GM23338 (cell line): ENCODE data around the gene PSMB10. TPM values are rescaled to one million over a fixed set of nuclear protein-coding genes. Genes with fewer than 3 reads are reported as not detected.

Source experiments
- ATAC-seq: fragments of 200-7000 bp; cut with Tn5 transposase; 3 replicates; pipeline ENCODE4 v1.9.1; 2020
- DNase-seq: peaks from one replicate; pipeline ENCODE4 v3.0.0-alpha.2; 2015; ENCODE audit warnings: low spot score
- H2AFZ ChIP-seq: fragments of 200-600 bp; sonication (generic); 2 replicates; pipeline ENCODE4 v1.8.0; 2016; ENCODE audit warnings: antibody characterized with exemption, mild to moderate bottlenecking, moderate library complexity
- H3F3A ChIP-seq: fragments of 200-600 bp; sonication (generic); replicated peaks from 2 replicates; pipeline ENCODE4 v1.8.0; 2017; ENCODE audit warnings: antibody characterized with exemption, mixed run types, low read depth
- H3K27ac ChIP-seq: fragments of 200-600 bp; sonication (generic); 2 replicates; pipeline ENCODE4 v1.6.1; 2016; ENCODE audit warnings: low read depth
- H3K27me3 ChIP-seq: fragments of 200-600 bp; sonication (generic); 2 replicates; pipeline ENCODE4 v1.8.0; 2016; ENCODE audit warnings: mild to moderate bottlenecking, mixed run types, moderate library complexity; ENCODE audit not compliant: insufficient read depth
- H3K36me3 ChIP-seq: fragments of 200-600 bp; sonication (generic); 2 replicates; pipeline ENCODE4 v1.8.0; 2016; ENCODE audit warnings: mild to moderate bottlenecking; ENCODE audit not compliant: insufficient read depth
- H3K4me1 ChIP-seq: fragments of 200-600 bp; sonication (generic); 2 replicates; pipeline ENCODE4 v1.8.0; 2016; ENCODE audit warnings: mild to moderate bottlenecking, moderate library complexity; ENCODE audit not compliant: insufficient read depth
- H3K4me2 ChIP-seq: fragments of 200-600 bp; sonication (generic); 2 replicates; pipeline ENCODE4 v1.7.1; 2017; ENCODE audit warnings: mixed run types
- H3K4me3 ChIP-seq: fragments of 200-600 bp; sonication (generic); 2 replicates; pipeline ENCODE4 v1.6.1; 2016; ENCODE audit warnings: mixed run types
- H3K79me2 ChIP-seq: fragments of 200-600 bp; sonication (generic); replicated peaks from 2 replicates; pipeline ENCODE4 v1.8.0; 2017; ENCODE audit warnings: mild to moderate bottlenecking; ENCODE audit not compliant: insufficient read depth
- H3K9me2 ChIP-seq: fragments of 200-600 bp; sonication (generic); 2 replicates; pipeline ENCODE4 v1.8.0; 2017; ENCODE audit not compliant: insufficient read depth
- H4K20me1 ChIP-seq: fragments of 200-600 bp; sonication (generic); replicated peaks from 2 replicates; pipeline ENCODE4 v1.8.0; 2017; ENCODE audit warnings: mild to moderate bottlenecking; ENCODE audit not compliant: insufficient read depth
- H3K27ac Mint-ChIP-seq: 2 replicates; pipeline ENCODE4 v1.8.0; 2020; ENCODE audit warnings: inconsistent platforms, mild to moderate bottlenecking, moderate library complexity, mixed read lengths
- H3K27me3 Mint-ChIP-seq: 3 replicates; pipeline ENCODE4 v1.8.0; 2022; ENCODE audit warnings: low read depth, mild to moderate bottlenecking, moderate library complexity, mixed read lengths, inconsistent platforms; ENCODE audit not compliant: insufficient read depth, poor library complexity
- H3K36me3 Mint-ChIP-seq: 3 replicates; pipeline ENCODE4 v1.8.0; 2021; ENCODE audit warnings: low read depth, mild to moderate bottlenecking, inconsistent platforms, moderate library complexity, mixed read lengths
- H3K4me1 Mint-ChIP-seq: 3 replicates; pipeline ENCODE4 v1.8.0; 2020; ENCODE audit warnings: mild to moderate bottlenecking, inconsistent platforms, mixed read lengths
- H3K4me3 Mint-ChIP-seq: 3 replicates; pipeline ENCODE4 v1.8.0; 2021; ENCODE audit warnings: moderate library complexity, mild to moderate bottlenecking, inconsistent platforms, mixed read lengths
- H3K9me3 Mint-ChIP-seq: 3 replicates; pipeline ENCODE4 v1.8.0; 2020; ENCODE audit warnings: moderate library complexity, mild to moderate bottlenecking, inconsistent platforms, mixed read lengths
- CREB1 ChIP-seq: fragments of 250-450 bp; sonication (Bioruptor Pico); IDR thresholded peaks from 2 replicates; pipeline ENCODE4 v1.5.0; 2020; ENCODE audit warnings: low read depth, mild to moderate bottlenecking, moderate library complexity
- ETS1 ChIP-seq: IDR thresholded peaks from 2 replicates; pipeline ENCODE4 v1.6.1; 2016; ENCODE audit warnings: antibody characterized with exemption
- EZH2 ChIP-seq: fragments of 200-600 bp; sonication (generic); IDR thresholded peaks from one replicate; pipeline ENCODE4 v1.8.0; 2017; ENCODE audit warnings: antibody characterized with exemption, mild to moderate bottlenecking, low read depth; ENCODE audit not compliant: unreplicated experiment
- EZH2phosphoT487 ChIP-seq: fragments of 200-600 bp; sonication (generic); IDR thresholded peaks from one replicate; pipeline ENCODE4 v1.8.1; 2018; ENCODE audit warnings: antibody characterized with exemption; ENCODE audit not compliant: unreplicated experiment
- JUNB ChIP-seq: IDR thresholded peaks from one replicate; pipeline ENCODE4 v1.6.1; 2016; ENCODE audit warnings: antibody characterized with exemption; ENCODE audit not compliant: unreplicated experiment
- NANOG ChIP-seq: IDR thresholded peaks from 2 replicates; pipeline ENCODE4 v1.6.1; 2016; ENCODE audit warnings: antibody characterized with exemption, borderline replicate concordance
- POLR2AphosphoS5 ChIP-seq: IDR thresholded peaks from 2 replicates; pipeline ENCODE4 v1.6.1; 2016; ENCODE audit warnings: antibody characterized with exemption, low read depth
- STAT1 ChIP-seq: IDR thresholded peaks from one replicate; pipeline ENCODE4 v1.6.1; 2016; ENCODE audit warnings: antibody characterized with exemption; ENCODE audit not compliant: unreplicated experiment
- ZNF331 ChIP-seq: fragments of 250-450 bp; sonication (Bioruptor Pico); IDR thresholded peaks from 2 replicates; pipeline ENCODE4 v1.5.0; 2020; ENCODE audit warnings: low read depth, mild to moderate bottlenecking, moderate library complexity
- ZNF462 ChIP-seq: fragments of 250-450 bp; sonication (Bioruptor Pico); IDR thresholded peaks from 2 replicates; pipeline ENCODE4 v1.5.0; 2020; ENCODE audit warnings: mild to moderate bottlenecking, moderate library complexity
- polyA plus RNA-seq: library from polyadenylated mRNA; unstranded; fragments of >200 nt; fragmentation: Nextera tagmentation; extraction: Ambion mirVana; gene quantifications from 2 replicates; pipeline ENCODE4 v1.2.1, GENCODE V29; 2016
- total RNA-seq: library from RNA; depleted of rRNA; stranded (reverse); fragments of >200 nt; shearing (Covaris generic); gene quantifications from 2 replicates; pipeline ENCODE4 v1.2.3, GENCODE V29; 2014

The PSMB10 gene
- total and polyA plus RNA-seq, 2 experiments from 2014 or later: 27.5 to 114 TPM

- Mint-ChIP-seq H3K27me3 (peaks cover 7% of the 10 kb centered on the region), H3K4me1 (peaks cover 34% of the 10 kb centered on the region), H3K9me3 (no peaks in the 10 kb centered on the region; the same call in 2 of the 3 replicates), H3K36me3 (peaks cover 31% of the 10 kb centered on the region), H3K27ac (no peak overlapping the region), H3K4me3 (no peak overlapping the region)
- Histone ChIP-seq H3K4me2 (no peak overlapping the region), H3K27ac (no peak overlapping the region), H4K20me1 (peaks cover 25% of the 10 kb centered on the region), H3K4me1 (peaks cover 31% of the 10 kb centered on the region), H3K9me2 (no peaks in the 10 kb centered on the region), H3K79me2 (peaks cover 33% of the 10 kb centered on the region), H3K36me3 (peaks cover 4% of the 10 kb centered on the region), H3K27me3 (no peaks in the 10 kb centered on the region), H3F3A (0 out of 2 replicates have a peak, but pooled peaks cover 10% of the 10 kb centered on the region), H3K4me3 (no peak overlapping the region), H2AFZ (no peak overlapping the region)
- no peak for TF ChIP-seq POLR2AphosphoS5
- no peak for TF ChIP-seq ETS1
- no peak for DNase-seq
- ATAC-seq: no peak
These were observed 25.5 kb upstream of the PSMB10 start for GRCh38 chr16:67962135-67962534.

- no peak overlapping the region for H3K4me2 ChIP-seq
- H3K79me2 ChIP-seq: peaks cover 29% of the 10 kb centered on the region
- no peaks in the 10 kb centered on the region for H3K27me3 ChIP-seq
- peaks cover 4% of the 10 kb centered on the region for H3K36me3 ChIP-seq
- H3K4me1 ChIP-seq: peaks cover 25% of the 10 kb centered on the region
- Mint-ChIP-seq H3K27me3 (peaks cover 7% of the 10 kb centered on the region), H3K4me1 (peaks cover 28% of the 10 kb centered on the region), H3K9me3 (no peaks in the 10 kb centered on the region; the same call in 2 of the 3 replicates), H3K36me3 (peaks cover 31% of the 10 kb centered on the region), H3K4me3 (no peak overlapping the region), H3K27ac (no peak overlapping the region)
- H3K27ac ChIP-seq: no peak overlapping the region
- ATAC-seq (no peak), DNase-seq (no peak)
- H3K4me3 ChIP-seq: no peak overlapping the region
- H4K20me1 ChIP-seq: peaks cover 22% of the 10 kb centered on the region
- H3F3A ChIP-seq: 0 out of 2 replicates have a peak, but pooled peaks cover 10% of the 10 kb centered on the region
- H3K9me2 ChIP-seq: no peaks in the 10 kb centered on the region
- no peak overlapping the region for H2AFZ ChIP-seq
- no peak for TF ChIP-seq ZNF331 (CRISPR knock-in tag)
- no peak for TF ChIP-seq ETS1
- TF ChIP-seq JUNB: no peak
- no peak for TF ChIP-seq EZH2phosphoT487
- TF ChIP-seq POLR2AphosphoS5: no peak
- no peak for TF ChIP-seq ZNF462 (CRISPR knock-in tag)
- no peak for TF ChIP-seq CREB1 (CRISPR knock-in tag)
- no peak for TF ChIP-seq STAT1
- no peak for TF ChIP-seq EZH2
- no peak for TF ChIP-seq NANOG
These were observed 24.9 kb upstream of the PSMB10 start for GRCh38 chr16:67961551-67961957.
